Measurements from ENCODE around the gene CDK5RAP1. TPM values are rescaled to one million over a fixed set of nuclear protein-coding genes. Genes with fewer than 3 reads are reported as not detected.
A peak's percentile ranks its signal among the peaks of the same experiment; 100 is the strongest.
"Not testable (repeated sequence)": the region's sequence is repeated elsewhere in the genome, so short reads cannot be mapped to it uniquely, and the experiment has no call there.

The CDK5RAP1 gene
- total RNA-seq, 1 donor from 2014 or later, result 58.7 TPM

GRCh38 chr20:33394718-33395117 lies 6.6 kb downstream of the CDK5RAP1 start:
- Mint-ChIP-seq H3K4me3 (no peak overlapping the region), H3K36me3 (ENCODE audit: low read depth) (peaks cover 17% of the 10 kb centered on the region), H3K4me1 (peaks cover 5% of the 10 kb centered on the region), H3K27ac (ENCODE audit: unreplicated experiment) (peak overlapping the region; percentile 2), H3K9me3 (no peaks in the 10 kb centered on the region), H3K27me3 (ENCODE audit: low read depth) (no peaks in the 10 kb centered on the region)
- DNase-seq (ENCODE audit: low read depth, low spot score), result no peak
- TF ChIP-seq, protein P1, sequence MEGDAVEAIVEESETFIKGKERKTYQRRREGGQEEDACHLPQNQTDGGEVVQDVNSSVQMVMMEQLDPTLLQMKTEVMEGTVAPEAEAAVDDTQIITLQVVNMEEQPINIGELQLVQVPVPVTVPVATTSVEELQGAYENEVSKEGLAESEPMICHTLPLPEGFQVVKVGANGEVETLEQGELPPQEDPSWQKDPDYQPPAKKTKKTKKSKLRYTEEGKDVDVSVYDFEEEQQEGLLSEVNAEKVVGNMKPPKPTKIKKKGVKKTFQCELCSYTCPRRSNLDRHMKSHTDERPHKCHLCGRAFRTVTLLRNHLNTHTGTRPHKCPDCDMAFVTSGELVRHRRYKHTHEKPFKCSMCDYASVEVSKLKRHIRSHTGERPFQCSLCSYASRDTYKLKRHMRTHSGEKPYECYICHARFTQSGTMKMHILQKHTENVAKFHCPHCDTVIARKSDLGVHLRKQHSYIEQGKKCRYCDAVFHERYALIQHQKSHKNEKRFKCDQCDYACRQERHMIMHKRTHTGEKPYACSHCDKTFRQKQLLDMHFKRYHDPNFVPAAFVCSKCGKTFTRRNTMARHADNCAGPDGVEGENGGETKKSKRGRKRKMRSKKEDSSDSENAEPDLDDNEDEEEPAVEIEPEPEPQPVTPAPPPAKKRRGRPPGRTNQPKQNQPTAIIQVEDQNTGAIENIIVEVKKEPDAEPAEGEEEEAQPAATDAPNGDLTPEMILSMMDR (conservative IDR thresholded peaks at IDR 0.05), result no peak

- no peak overlapping the region for H3K27ac Mint-ChIP-seq (ENCODE audit: unreplicated experiment)
- TF ChIP-seq, protein P1 (conservative IDR thresholded peaks at IDR 0.05), result no peak
- no peak for DNase-seq (ENCODE audit: low read depth, low spot score)
- no peaks in the 10 kb centered on the region for H3K9me3 Mint-ChIP-seq
- no peaks in the 10 kb centered on the region for H3K4me1 Mint-ChIP-seq
- no peaks in the 10 kb centered on the region for H3K27me3 Mint-ChIP-seq (ENCODE audit: low read depth)
- H3K4me3 Mint-ChIP-seq, result peak overlapping the region; percentile 29
- H3K36me3 Mint-ChIP-seq (ENCODE audit: low read depth), result peaks cover 20% of the 10 kb centered on the region
Measured at GRCh38 chr20:33393609-33394008, 7.7 kb downstream of the CDK5RAP1 start.

DNA sequence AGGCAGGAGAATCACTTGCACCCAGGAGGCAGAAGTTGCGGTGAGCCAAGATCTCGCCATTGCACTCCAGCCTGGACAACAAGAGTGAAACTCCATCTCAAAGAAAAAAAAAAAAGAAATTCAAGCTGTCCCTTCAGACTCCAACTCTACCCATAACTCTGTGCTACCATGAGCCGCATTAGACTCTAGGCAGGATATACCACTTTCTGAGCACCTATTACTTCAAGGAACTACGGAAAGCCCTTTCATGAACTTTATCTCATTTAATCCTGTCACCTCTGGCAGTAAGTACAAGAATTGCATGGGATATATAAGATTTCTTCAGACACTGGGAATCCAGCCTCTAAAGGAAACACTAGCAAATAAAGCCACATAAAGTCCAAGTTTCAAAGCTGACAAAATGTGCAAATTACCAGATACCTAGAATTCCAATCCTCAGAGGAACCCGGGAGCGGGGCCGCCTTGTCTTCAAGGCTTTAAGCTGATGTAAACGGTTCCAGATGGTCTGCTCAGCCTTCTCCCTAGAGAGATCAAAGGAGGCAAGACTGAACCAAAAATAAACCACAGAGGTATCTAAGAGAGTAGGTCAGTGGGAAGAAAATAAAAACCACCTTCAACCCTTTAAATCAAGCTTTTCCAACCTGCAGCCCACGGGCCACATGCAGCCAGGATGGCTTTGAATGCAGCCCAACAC lies 9.4 kb downstream of the CDK5RAP1 start:
- H3K9me3 Mint-ChIP-seq, result no peaks in the 10 kb centered on the region
- peaks cover 26% of the 10 kb centered on the region for H3K36me3 Mint-ChIP-seq (ENCODE audit: low read depth)
- no peak for DNase-seq (ENCODE audit: low read depth, low spot score)
- no peaks in the 10 kb centered on the region for H3K4me1 Mint-ChIP-seq
- H3K27ac Mint-ChIP-seq (ENCODE audit: unreplicated experiment), result no peak overlapping the region
- H3K4me3 Mint-ChIP-seq, result no peak overlapping the region
- TF ChIP-seq, protein P1 (conservative IDR thresholded peaks at IDR 0.05), result no peak
- H3K27me3 Mint-ChIP-seq (ENCODE audit: low read depth), result no peaks in the 10 kb centered on the region

GRCh38 chr20:33389326-33389725 lies 12.0 kb downstream of the CDK5RAP1 start:
- not testable (repeated sequence) for H3K9me3 Mint-ChIP-seq; H3K4me3 Mint-ChIP-seq; H3K4me1 Mint-ChIP-seq; H3K27me3 Mint-ChIP-seq (ENCODE audit: low read depth); H3K27ac Mint-ChIP-seq (ENCODE audit: unreplicated experiment); DNase-seq (ENCODE audit: low read depth, low spot score)
- peaks cover 26% of the 10 kb centered on the region for H3K36me3 Mint-ChIP-seq (ENCODE audit: low read depth)

DNA sequence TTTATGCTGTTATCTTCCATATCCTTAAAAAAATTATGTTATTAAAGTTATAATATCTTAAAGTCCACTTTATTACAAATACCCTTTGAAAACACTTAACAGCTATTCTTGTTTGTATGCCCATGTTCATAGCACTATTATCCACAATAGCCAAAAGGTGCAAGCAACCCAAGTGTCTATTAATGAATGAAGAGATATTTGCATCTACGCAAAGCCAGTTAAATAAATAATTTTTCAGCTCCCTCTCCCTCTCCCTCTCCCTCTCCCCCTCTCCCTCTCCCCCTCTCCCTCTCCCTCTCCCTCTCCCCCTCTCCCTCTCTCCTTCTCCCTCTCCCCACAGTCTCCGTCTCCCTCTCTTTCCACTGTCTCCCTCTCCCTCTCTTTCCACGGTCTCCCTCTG lies 13.1 kb downstream of the CDK5RAP1 start:
- Mint-ChIP-seq H3K27me3 (ENCODE audit: low read depth) (no peaks in the 10 kb centered on the region), H3K9me3 (no peaks in the 10 kb centered on the region), H3K27ac (ENCODE audit: unreplicated experiment) (no peak overlapping the region), H3K4me1 (no peaks in the 10 kb centered on the region), H3K4me3 (no peak overlapping the region), H3K36me3 (ENCODE audit: low read depth) (peaks cover 23% of the 10 kb centered on the region)
- DNase-seq (ENCODE audit: low read depth, low spot score), result no peak
- TF ChIP-seq, protein P1 (conservative IDR thresholded peaks at IDR 0.05), result no peak

DNA sequence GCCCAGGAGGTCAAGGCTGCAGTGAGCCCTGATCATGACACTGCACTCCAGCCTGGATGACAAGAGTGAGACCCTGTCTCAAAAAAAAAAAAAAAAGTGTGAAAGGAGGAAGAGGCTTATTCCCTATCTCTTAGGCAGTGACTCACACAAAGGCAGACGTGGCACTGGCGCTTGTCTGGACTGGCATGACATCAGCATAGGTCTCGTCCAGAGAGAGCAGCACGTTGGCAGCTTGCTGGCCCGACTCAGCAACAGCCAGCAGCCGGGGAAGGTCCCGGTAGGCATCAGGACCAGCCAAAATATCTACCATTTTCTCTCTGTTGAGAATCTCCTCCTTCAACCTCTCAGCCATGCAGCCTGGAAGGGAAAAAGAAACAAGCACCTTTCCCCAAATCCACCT lies 14.1 kb downstream of the CDK5RAP1 start:
- Mint-ChIP-seq H3K27ac (ENCODE audit: unreplicated experiment) (no peak overlapping the region), H3K4me3 (no peak overlapping the region), H3K27me3 (ENCODE audit: low read depth) (no peaks in the 10 kb centered on the region), H3K36me3 (ENCODE audit: low read depth) (peaks cover 25% of the 10 kb centered on the region), H3K4me1 (no peaks in the 10 kb centered on the region), H3K9me3 (no peaks in the 10 kb centered on the region)
- TF ChIP-seq, protein P1 (conservative IDR thresholded peaks at IDR 0.05), result no peak
- DNase-seq (ENCODE audit: low read depth, low spot score), result no peak

Measured in neural crest cell (in vitro differentiated cells).